Measurements from ENCODE around the gene TRIM36. TPM values are rescaled to one million over a fixed set of nuclear protein-coding genes. Genes with fewer than 3 reads are reported as not detected.
A peak's percentile ranks its signal among the peaks of the same experiment; 100 is the strongest.

TRIM36 gene
- total and polyA plus RNA-seq, 2 of the 8 experiments (the other 6 are each of a cell fraction or from before 2014, with no cell fraction given), result 8.5 to 14.1 TPM

DNA sequence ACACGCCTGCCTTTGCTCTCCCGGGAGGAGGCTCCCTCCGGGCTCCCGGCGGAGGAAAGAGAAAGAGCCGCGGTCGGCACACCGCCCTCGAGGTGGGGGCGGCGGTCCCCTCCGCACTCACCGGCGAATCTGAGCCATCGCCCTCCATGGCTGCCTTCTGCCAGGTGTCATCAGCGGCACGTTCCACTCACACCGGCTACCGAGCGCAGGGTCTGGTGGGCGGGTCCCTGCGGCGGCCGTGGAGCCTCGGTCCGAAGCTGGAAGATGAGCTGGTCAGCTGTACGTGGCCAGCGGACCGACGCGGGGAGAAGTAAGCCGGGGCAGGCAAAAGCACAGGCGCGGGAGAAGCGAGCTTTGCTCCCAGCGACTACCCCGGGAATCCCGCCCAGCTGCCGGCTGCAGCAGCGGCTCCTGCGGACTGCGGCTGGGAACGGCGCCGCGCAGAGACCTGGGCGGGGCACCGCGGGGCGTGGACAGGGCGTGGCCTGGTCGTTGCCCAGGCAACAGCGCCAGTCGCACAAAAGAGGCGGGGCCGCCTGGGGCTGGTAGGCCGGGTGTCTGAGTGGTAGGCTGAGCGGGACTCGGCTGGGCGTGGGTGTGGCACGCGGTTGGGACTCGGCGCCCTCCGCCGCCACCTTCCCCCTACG lies at the start of gene TRIM36 (continued):
- TF ChIP-seq SP1 (IDR thresholded peaks at IDR 0.05; ENCODE audit: low read depth, low read length) (peak; percentile 74; the same call in 1 of the 2 replicates), HDAC2 (IDR thresholded peaks at IDR 0.05; ENCODE audit: borderline replicate concordance in 1 of 2, low read depth in 2 of 2, low read length in 2 of 2) (peak; percentile 30 to 52; a peak in 1 of 4 replicates), POLR2AphosphoS5 (IDR thresholded peaks at IDR 0.05; ENCODE audit: low read depth, low read length) (peak; percentile 95), NANOG (IDR thresholded peaks at IDR 0.05; ENCODE audit: insufficient read depth, low read depth, low read length, poor library complexity, severe bottlenecking) (peak; percentile 2), EGR1 (IDR thresholded peaks at IDR 0.05; ENCODE audit: borderline replicate concordance, low read depth, low read length) (peak; percentile 80), ASH2L (IDR thresholded peaks at IDR 0.05; ENCODE audit: low read length) (no peak), GTF2F1 (IDR thresholded peaks at IDR 0.05; ENCODE audit: borderline replicate concordance, low read depth, low read length) (0 out of 2 replicates have a peak, but pooled peaks have one; percentile 42), TBP (IDR thresholded peaks at IDR 0.05; ENCODE audit: low read depth, low read length) (peak; percentile 89), SIRT6 (IDR thresholded peaks at IDR 0.05; ENCODE audit: low read length) (no peak), RAD21 (IDR thresholded peaks at IDR 0.05 in 1 of 2, conservative IDR thresholded peaks at IDR 0.05 in 1 of 2; ENCODE audit: low read depth in 2 of 2, low read length in 2 of 2) (peak; percentile 2 to 20; a peak in 1 of 4 replicates), CREB1 (IDR thresholded peaks at IDR 0.05) (peak; percentile 46; the same call in 1 of the 2 replicates), TAF7 (optimal IDR thresholded peaks at IDR 0.05; ENCODE audit: borderline replicate concordance, low read depth, low read length) (peak; percentile 89), KDM4A (IDR thresholded peaks at IDR 0.05; ENCODE audit: low read depth, low read length, severe bottlenecking) (peak; percentile 86), SIN3A (conservative IDR thresholded peaks at IDR 0.05 in 1 of 2, IDR thresholded peaks at IDR 0.05 in 1 of 2; ENCODE audit: low read depth in 1 of 2, low read length in 2 of 2) (peak; percentile 24 to 90; a peak in 2 of 4 replicates), EP300 (IDR thresholded peaks at IDR 0.05; ENCODE audit: borderline replicate concordance in 1 of 2, low read depth in 2 of 2, low read length in 2 of 2) (no peak), POLR2A (IDR thresholded peaks at IDR 0.05; ENCODE audit: control extremely low read depth in 1 of 2, low read depth in 2 of 2, low read length in 2 of 2) (peak; percentile 84 to 90)
- TF ChIP-seq, protein P1, sequence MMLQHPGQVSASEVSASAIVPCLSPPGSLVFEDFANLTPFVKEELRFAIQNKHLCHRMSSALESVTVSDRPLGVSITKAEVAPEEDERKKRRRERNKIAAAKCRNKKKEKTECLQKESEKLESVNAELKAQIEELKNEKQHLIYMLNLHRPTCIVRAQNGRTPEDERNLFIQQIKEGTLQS (IDR thresholded peaks at IDR 0.05; ENCODE audit: insufficient read depth, low read depth, low read length), result no peak
- TF ChIP-seq, protein P2, sequence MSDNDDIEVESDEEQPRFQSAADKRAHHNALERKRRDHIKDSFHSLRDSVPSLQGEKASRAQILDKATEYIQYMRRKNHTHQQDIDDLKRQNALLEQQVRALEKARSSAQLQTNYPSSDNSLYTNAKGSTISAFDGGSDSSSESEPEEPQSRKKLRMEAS (IDR thresholded peaks at IDR 0.05), result peak; percentile 37
- TF ChIP-seq, protein P3, sequence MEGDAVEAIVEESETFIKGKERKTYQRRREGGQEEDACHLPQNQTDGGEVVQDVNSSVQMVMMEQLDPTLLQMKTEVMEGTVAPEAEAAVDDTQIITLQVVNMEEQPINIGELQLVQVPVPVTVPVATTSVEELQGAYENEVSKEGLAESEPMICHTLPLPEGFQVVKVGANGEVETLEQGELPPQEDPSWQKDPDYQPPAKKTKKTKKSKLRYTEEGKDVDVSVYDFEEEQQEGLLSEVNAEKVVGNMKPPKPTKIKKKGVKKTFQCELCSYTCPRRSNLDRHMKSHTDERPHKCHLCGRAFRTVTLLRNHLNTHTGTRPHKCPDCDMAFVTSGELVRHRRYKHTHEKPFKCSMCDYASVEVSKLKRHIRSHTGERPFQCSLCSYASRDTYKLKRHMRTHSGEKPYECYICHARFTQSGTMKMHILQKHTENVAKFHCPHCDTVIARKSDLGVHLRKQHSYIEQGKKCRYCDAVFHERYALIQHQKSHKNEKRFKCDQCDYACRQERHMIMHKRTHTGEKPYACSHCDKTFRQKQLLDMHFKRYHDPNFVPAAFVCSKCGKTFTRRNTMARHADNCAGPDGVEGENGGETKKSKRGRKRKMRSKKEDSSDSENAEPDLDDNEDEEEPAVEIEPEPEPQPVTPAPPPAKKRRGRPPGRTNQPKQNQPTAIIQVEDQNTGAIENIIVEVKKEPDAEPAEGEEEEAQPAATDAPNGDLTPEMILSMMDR (IDR thresholded peaks at IDR 0.05; ENCODE audit: control extremely low read depth in 1 of 3, insufficient read depth in 1 of 3, low read depth in 1 of 3, low read length in 3 of 3), result peak in 2 of 3 experiments; percentile 7 to 24; a peak in 2 of 4 replicates
